HepG2 (cell line): ENCODE data around the gene PLXND1. TPM values are rescaled to one million over a fixed set of nuclear protein-coding genes. Genes with fewer than 3 reads are reported as not detected.

ENCODE experiments used
- ATAC-seq: fragments of 200-7000 bp; cut with Tn5 transposase; 3 replicates; pipeline ENCODE4 v1.9.1; 2020; ENCODE audit warnings: mild to moderate bottlenecking, moderate library complexity
- BruUV-seq: library from RNA; stranded (reverse); fragments of 400-500 nt; replicated peaks from 2 replicates; lab custom pipeline; 2021; lab: Mats Ljungman, UMichigan
- CTCF ChIA-PET: fragments of 300-600 bp; formaldehyde crosslinking; extraction: SDS; loops from one replicate; lab custom pipeline; 2021; ENCODE audit warnings: low total read pairs, inconsistent platforms, low intra/inter-chr PET ratio; lab: Yijun Ruan, JAX
- POLR2A ChIA-PET: fragments of 350-600 bp; sonication (Branson Sonifier 250); formaldehyde crosslinking; loops from one replicate; lab custom pipeline; 2020; ENCODE audit warnings: antibody characterized with exemption, inconsistent platforms; lab: Yijun Ruan, JAX
- DNase-seq: peaks from one replicate; pipeline ENCODE4 v3.0.0-alpha.2; 2015; ENCODE audit warnings: low spot score
- FAIRE-seq: peaks from 3 replicates; lab custom pipeline; 2011; peaks lifted over from hg19 to GRCh38; lab: Jason Lieb, UNC
- H2AFZ ChIP-seq: one replicate; pipeline ENCODE4 v1.6.1; 2011; ENCODE audit warnings: low read length, inconsistent platforms
- H3K27ac ChIP-seq: fragments of 300-600 bp; 3 replicates; pipeline ENCODE4 v1.8.0; 2011; ENCODE audit warnings: mixed run types, mild to moderate bottlenecking, mixed read lengths, low read length, inconsistent platforms; ENCODE audit not compliant: insufficient read depth; ENCODE audit errors: extremely low read length
- H3K27me3 ChIP-seq, 2 experiments: fragments of 200-600 bp in 1 of 2; 2 replicates in 1 of 2; 3 replicates in 1 of 2; pipeline versions ENCODE4 v1.6.0 to v1.8.0; 2011; ENCODE audit warnings: low read length in 2 of 2, mild to moderate bottlenecking in 2 of 2, moderate library complexity in 2 of 2, inconsistent platforms in 1 of 2; ENCODE audit not compliant: insufficient read depth in 2 of 2, control insufficient read depth in 1 of 2
- H3K36me3 ChIP-seq, 2 experiments: fragments of 200-600 bp in 1 of 2; replicated peaks in 1 of 2; 2 replicates in 1 of 2; 3 replicates in 1 of 2; pipeline versions ENCODE4 v1.5.1 to v1.8.0; 2011; ENCODE audit warnings: low read length in 2 of 2, inconsistent platforms in 1 of 2; ENCODE audit not compliant: insufficient read depth in 2 of 2, control insufficient read depth in 1 of 2
- H3K4me1 ChIP-seq: 2 replicates; pipeline ENCODE4 v1.5.1; 2012; ENCODE audit warnings: low read length, inconsistent platforms; ENCODE audit not compliant: insufficient read depth
- H3K4me2 ChIP-seq: 2 replicates; pipeline ENCODE4 v1.6.0; 2011; ENCODE audit warnings: low read depth, low read length, inconsistent platforms
- H3K4me3 ChIP-seq, 3 experiments: fragments of 200-600 bp in 1 of 3; sonication (generic), shearing (Covaris generic) in 1 of 3; replicated peaks in 1 of 3; 2 replicates each; pipeline ENCODE4 v1.5.1; 2011 to 2016; ENCODE audit warnings: low read length in 3 of 3, inconsistent platforms in 2 of 3, low read depth in 2 of 3, mild to moderate bottlenecking in 2 of 3, control low read depth in 1 of 3, mixed read lengths in 1 of 3; ENCODE audit not compliant: insufficient read depth in 1 of 3
- H3K79me2 ChIP-seq: one replicate; pipeline ENCODE4 v1.6.1; 2011; ENCODE audit warnings: low read length, inconsistent platforms; ENCODE audit not compliant: insufficient read depth
- H3K9ac ChIP-seq: 2 replicates; pipeline ENCODE4 v1.6.0; 2011; ENCODE audit warnings: mild to moderate bottlenecking, low read depth, low read length, inconsistent platforms; ENCODE audit not compliant: insufficient read depth
- H3K9me3 ChIP-seq: 2 replicates; pipeline ENCODE4 v1.5.1; 2012; ENCODE audit warnings: mild to moderate bottlenecking, low read length
- H4K20me1 ChIP-seq: 2 replicates; pipeline ENCODE4 v1.6.0; 2011; ENCODE audit warnings: inconsistent platforms, mild to moderate bottlenecking, low read length, moderate library complexity; ENCODE audit not compliant: insufficient read depth
- ARNT ChIP-seq: fragments of 450-650 bp; IDR thresholded peaks from 2 replicates; pipeline ENCODE4 v1.6.1; 2017
- BCL6 ChIP-seq: IDR thresholded peaks from 2 replicates; pipeline ENCODE4 v1.6.1; 2016; ENCODE audit warnings: missing genetic modification reagents, missing compliant biosample characterization
- CBFB ChIP-seq: sonication (generic); formaldehyde crosslinking; IDR thresholded peaks from 2 replicates; pipeline ENCODE4 v1.4.0; 2020; ENCODE audit warnings: missing genetic modification reagents
- FOXA3 ChIP-seq: IDR thresholded peaks from 2 replicates; pipeline ENCODE4 v1.6.1; 2016; ENCODE audit warnings: missing genetic modification reagents, missing compliant biosample characterization
- HDAC1 ChIP-seq: sonication (generic); formaldehyde crosslinking; IDR thresholded peaks from 2 replicates; pipeline ENCODE4 v1.5.1; 2020; ENCODE audit warnings: mild to moderate bottlenecking, missing genetic modification reagents
- KDM4B ChIP-seq: sonication (generic); formaldehyde crosslinking; IDR thresholded peaks from 2 replicates; pipeline ENCODE4 v1.4.0; 2020; ENCODE audit warnings: missing genetic modification reagents
- MED8 ChIP-seq: sonication (generic); formaldehyde crosslinking; IDR thresholded peaks from 2 replicates; pipeline ENCODE4 v1.8.1; 2023; ENCODE audit warnings: mild to moderate bottlenecking, missing genetic modification reagents; ENCODE audit not compliant: insufficient replicate concordance
- MTF1 ChIP-seq: sonication (generic); formaldehyde crosslinking; IDR thresholded peaks from 2 replicates; pipeline ENCODE4 v1.5.0; 2020; ENCODE audit warnings: missing genetic modification reagents
- MXI1 ChIP-seq: IDR thresholded peaks from 3 replicates; pipeline ENCODE4 v1.6.1; 2012; ENCODE audit warnings: low read depth, low read length, inconsistent platforms, borderline replicate concordance
- PRMT3 ChIP-seq: sonication (generic); formaldehyde crosslinking; IDR thresholded peaks from 2 replicates; pipeline ENCODE4 v1.8.1; 2022; ENCODE audit warnings: low read depth, mild to moderate bottlenecking, moderate library complexity, missing genetic modification reagents, borderline replicate concordance
- TSC22D2 ChIP-seq: sonication (generic); formaldehyde crosslinking; IDR thresholded peaks from 2 replicates; pipeline ENCODE4 v1.5.1; 2020; ENCODE audit warnings: missing genetic modification reagents, mild to moderate bottlenecking, borderline replicate concordance
- ZBTB21 ChIP-seq: sonication (generic); formaldehyde crosslinking; IDR thresholded peaks from 2 replicates; pipeline ENCODE4 v1.4.0; 2020; ENCODE audit warnings: missing genetic modification reagents
- ZNF670 ChIP-seq: sonication (generic); formaldehyde crosslinking; IDR thresholded peaks from 2 replicates; pipeline ENCODE4 v1.8.0; 2022; ENCODE audit warnings: mild to moderate bottlenecking, missing genetic modification reagents, borderline replicate concordance
- ZNF672 ChIP-seq: sonication (generic); formaldehyde crosslinking; IDR thresholded peaks from 2 replicates; pipeline ENCODE4 v1.8.1; 2022; ENCODE audit warnings: missing genetic modification reagents
- WGBS: methylation state at CpG from one replicate; pipeline ENCODE4 v1.1.6; 2017; ENCODE audit warnings: low lambda C conversion rate; 5-methylcytosine and 5-hydroxymethylcytosine counted together
- in situ Hi-C: cut with HindIII; loops from 2 replicates; pipeline ENCODE4 v1.10.0; 2017; ENCODE audit warnings: low pct_unique_long_range_greater_than_20kb; ENCODE audit not compliant: extremely low pct_ligation_motif_present
- intact Hi-C: fragments of 100-400 bp; cut with micrococcal nuclease; formaldehyde crosslinking; loops from one replicate; pipeline ENCODE4 v1.10.0; 2022; ENCODE audit not compliant: unreplicated experiment
- polyA plus RNA-seq, 8 experiments: library from polyadenylated mRNA; depleted of rRNA in 3 of 8; stranded (reverse) in 7 of 8; unstranded in 1 of 8; fragments of >200 nt; fragmentation: Illumina TruSeq in 4 of 8; extraction: Trizol in 4 of 8; gene quantifications; 2 replicates each; pipeline versions ENCODE4 v1.2.1 to v1.2.3, GENCODE V29; 2011 to 2016; ENCODE audit warnings: low read depth in 4 of 8, missing spikeins in 1 of 8, mixed read lengths in 1 of 8; ENCODE audit not compliant: insufficient read depth in 1 of 8
- total RNA-seq, 5 experiments: library from RNA; depleted of rRNA; stranded (reverse); fragments of >200 nt; fragmentation: Illumina TruSeq; extraction: Trizol; gene quantifications; 2 replicates each; pipeline ENCODE4 v1.2.3, GENCODE V29; 2016; ENCODE audit warnings: low read depth in 1 of 5
- TF ChIP-seq, protein P1 (sequence below): IDR thresholded peaks from 2 replicates; pipeline ENCODE4 v1.6.1; 2016; ENCODE audit warnings: mild to moderate bottlenecking
- TF ChIP-seq, protein P2 (sequence below): sonication (generic); formaldehyde crosslinking; IDR thresholded peaks from 2 replicates; pipeline ENCODE4 v1.5.0; 2020; ENCODE audit warnings: missing genetic modification reagents, mild to moderate bottlenecking, borderline replicate concordance
- TF ChIP-seq, protein P3 (sequence below): IDR thresholded peaks from 2 replicates; pipeline ENCODE4 v1.4.0; 2020; ENCODE audit warnings: mild to moderate bottlenecking, missing genetic modification reagents

PLXND1 gene
- total and polyA plus RNA-seq, 2 of the 13 experiments (the other 11 are each of a cell fraction or from before 2014, with no cell fraction given), result 15.9 to 42.0 TPM

- TF ChIP-seq, protein P1, sequence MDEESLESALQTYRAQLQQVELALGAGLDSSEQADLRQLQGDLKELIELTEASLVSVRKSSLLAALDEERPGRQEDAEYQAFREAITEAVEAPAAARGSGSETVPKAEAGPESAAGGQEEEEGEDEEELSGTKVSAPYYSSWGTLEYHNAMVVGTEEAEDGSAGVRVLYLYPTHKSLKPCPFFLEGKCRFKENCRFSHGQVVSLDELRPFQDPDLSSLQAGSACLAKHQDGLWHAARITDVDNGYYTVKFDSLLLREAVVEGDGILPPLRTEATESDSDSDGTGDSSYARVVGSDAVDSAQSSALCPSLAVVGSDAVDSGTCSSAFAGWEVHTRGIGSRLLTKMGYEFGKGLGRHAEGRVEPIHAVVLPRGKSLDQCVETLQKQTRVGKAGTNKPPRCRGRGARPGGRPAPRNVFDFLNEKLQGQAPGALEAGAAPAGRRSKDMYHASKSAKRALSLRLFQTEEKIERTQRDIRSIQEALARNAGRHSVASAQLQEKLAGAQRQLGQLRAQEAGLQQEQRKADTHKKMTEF (CRISPR knock-in tag), result peak; percentile 25; the same call in 1 of the 2 replicates
- no peak for TF ChIP-seq MED8 (CRISPR knock-in tag)
- TF ChIP-seq, all 625 proteins: peak for 34
Measured at GRCh38 chr3:129535075-129535474, 71.4 kb downstream of the PLXND1 start (continued).

GRCh38 chr3:129534428-129535027, 71.9 kb downstream of the PLXND1 start:
- 0% methylated on average over 2 of the region's 4 CpGs for WGBS
- H3K79me2 ChIP-seq, result no peaks in the 10 kb centered on the region
- H3K4me1 ChIP-seq, result peaks cover 79% of the 10 kb centered on the region
- H3K9ac ChIP-seq, result peak overlapping the region; percentile 28
- peak overlapping the region; percentile 66 for H3K27ac ChIP-seq
- peak overlapping the region; percentile 3 to 59 (median 30); a peak in 5 of 6 replicates for H3K4me3 ChIP-seq
- ChIA-PET CTCF (no interaction called here), POLR2A (interaction anchor here (0.7 to 3.6 kb wide), 15 partner anchors 9 to 218 kb away, joined by 3 to 33 read pairs (median 6); partner anchors contain the start of gene H1-8)
- ATAC-seq (peak; percentile 60), DNase-seq (peak; percentile 62), FAIRE-seq (peak; percentile 34)
- no peaks in the 10 kb centered on the region for H3K9me3 ChIP-seq
- H4K20me1 ChIP-seq, result no peaks in the 10 kb centered on the region
- intact Hi-C loops (no loop called here), in situ Hi-C loops (no loop called here)
- peak overlapping the region; percentile 81 for H3K4me2 ChIP-seq
- no peaks in the 10 kb centered on the region for H3K27me3 ChIP-seq
- BruUV-seq, result TSS peak; percentile 61
- no peaks in the 10 kb centered on the region for H3K36me3 ChIP-seq
- peak overlapping the region; percentile 30 for H2AFZ ChIP-seq
- TF ChIP-seq BCL6, result peak; percentile 30; the same call in 1 of the 2 replicates
- no peak for TF ChIP-seq PRMT3
- TF ChIP-seq ARNT, result no peak
- no peak for TF ChIP-seq KDM4B (CRISPR knock-in tag)
- TF ChIP-seq, protein P2, sequence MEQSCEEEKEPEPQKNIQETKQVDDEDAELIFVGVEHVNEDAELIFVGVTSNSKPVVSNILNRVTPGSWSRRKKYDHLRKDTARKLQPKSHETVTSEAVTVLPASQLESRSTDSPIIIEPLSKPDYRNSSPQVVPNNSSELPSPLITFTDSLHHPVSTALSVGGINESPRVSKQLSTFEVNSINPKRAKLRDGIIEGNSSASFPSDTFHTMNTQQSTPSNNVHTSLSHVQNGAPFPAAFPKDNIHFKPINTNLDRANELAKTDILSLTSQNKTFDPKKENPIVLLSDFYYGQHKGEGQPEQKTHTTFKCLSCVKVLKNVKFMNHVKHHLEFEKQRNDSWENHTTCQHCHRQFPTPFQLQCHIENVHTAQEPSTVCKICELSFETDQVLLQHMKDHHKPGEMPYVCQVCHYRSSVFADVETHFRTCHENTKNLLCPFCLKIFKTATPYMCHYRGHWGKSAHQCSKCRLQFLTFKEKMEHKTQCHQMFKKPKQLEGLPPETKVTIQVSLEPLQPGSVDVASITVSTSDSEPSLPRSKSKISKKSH (CRISPR knock-in tag), result no peak
- TF ChIP-seq TSC22D2 (CRISPR knock-in tag), result peak; percentile 0; the same call in 1 of the 2 replicates
- TF ChIP-seq CBFB (CRISPR knock-in tag), result no peak
- TF ChIP-seq MXI1, result no peak
- TF ChIP-seq, protein P3, sequence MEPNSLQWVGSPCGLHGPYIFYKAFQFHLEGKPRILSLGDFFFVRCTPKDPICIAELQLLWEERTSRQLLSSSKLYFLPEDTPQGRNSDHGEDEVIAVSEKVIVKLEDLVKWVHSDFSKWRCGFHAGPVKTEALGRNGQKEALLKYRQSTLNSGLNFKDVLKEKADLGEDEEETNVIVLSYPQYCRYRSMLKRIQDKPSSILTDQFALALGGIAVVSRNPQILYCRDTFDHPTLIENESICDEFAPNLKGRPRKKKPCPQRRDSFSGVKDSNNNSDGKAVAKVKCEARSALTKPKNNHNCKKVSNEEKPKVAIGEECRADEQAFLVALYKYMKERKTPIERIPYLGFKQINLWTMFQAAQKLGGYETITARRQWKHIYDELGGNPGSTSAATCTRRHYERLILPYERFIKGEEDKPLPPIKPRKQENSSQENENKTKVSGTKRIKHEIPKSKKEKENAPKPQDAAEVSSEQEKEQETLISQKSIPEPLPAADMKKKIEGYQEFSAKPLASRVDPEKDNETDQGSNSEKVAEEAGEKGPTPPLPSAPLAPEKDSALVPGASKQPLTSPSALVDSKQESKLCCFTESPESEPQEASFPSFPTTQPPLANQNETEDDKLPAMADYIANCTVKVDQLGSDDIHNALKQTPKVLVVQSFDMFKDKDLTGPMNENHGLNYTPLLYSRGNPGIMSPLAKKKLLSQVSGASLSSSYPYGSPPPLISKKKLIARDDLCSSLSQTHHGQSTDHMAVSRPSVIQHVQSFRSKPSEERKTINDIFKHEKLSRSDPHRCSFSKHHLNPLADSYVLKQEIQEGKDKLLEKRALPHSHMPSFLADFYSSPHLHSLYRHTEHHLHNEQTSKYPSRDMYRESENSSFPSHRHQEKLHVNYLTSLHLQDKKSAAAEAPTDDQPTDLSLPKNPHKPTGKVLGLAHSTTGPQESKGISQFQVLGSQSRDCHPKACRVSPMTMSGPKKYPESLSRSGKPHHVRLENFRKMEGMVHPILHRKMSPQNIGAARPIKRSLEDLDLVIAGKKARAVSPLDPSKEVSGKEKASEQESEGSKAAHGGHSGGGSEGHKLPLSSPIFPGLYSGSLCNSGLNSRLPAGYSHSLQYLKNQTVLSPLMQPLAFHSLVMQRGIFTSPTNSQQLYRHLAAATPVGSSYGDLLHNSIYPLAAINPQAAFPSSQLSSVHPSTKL (CRISPR knock-in tag), result no peak
- no peak for TF ChIP-seq ZNF670 (CRISPR knock-in tag)
- no peak for TF ChIP-seq ZNF672
- TF ChIP-seq MTF1 (CRISPR knock-in tag), result no peak
- peak; percentile 46; the same call in 1 of the 2 replicates for TF ChIP-seq FOXA3 (CRISPR knock-in tag)
- TF ChIP-seq HDAC1 (CRISPR knock-in tag), result peak; percentile 32; the same call in 1 of the 2 replicates
- no peak for TF ChIP-seq ZBTB21
